ENCODE measurements around the gene ZDHHC12.

Gene ZDHHC12

GRCh38 chr9:128707446-128707845, 16.5 kb downstream of the ZDHHC12 start:
- Histone ChIP-seq H3K4me3 (ENCODE audit: severe bottlenecking) (no peak overlapping the region), H3K27me3 (ENCODE audit: insufficient read depth, poor library complexity, severe bottlenecking) (no peaks in the 10 kb centered on the region), H3K9me3 (ENCODE audit: severe bottlenecking) (no peaks in the 10 kb centered on the region), H3K27ac (ENCODE audit: poor library complexity, severe bottlenecking) (no peak overlapping the region), H3K36me3 (ENCODE audit: low read depth) (0 out of 2 replicates have a peak, but pooled peaks cover 4% of the 10 kb centered on the region), H3K4me1 (ENCODE audit: insufficient read depth, poor library complexity, severe bottlenecking) (no peaks in the 10 kb centered on the region)
- DNase-seq (ENCODE audit: low spot score) (no peak), ATAC-seq (ENCODE audit: low read depth) (no peak)
- TF ChIP-seq CTCF (IDR thresholded peaks at IDR 0.05; ENCODE audit: poor library complexity, severe bottlenecking): no peak

- H3K4me3 ChIP-seq (ENCODE audit: severe bottlenecking): no peak overlapping the region
- no peak for TF ChIP-seq CTCF (IDR thresholded peaks at IDR 0.05; ENCODE audit: poor library complexity, severe bottlenecking)
- ATAC-seq (ENCODE audit: low read depth) (no peak), DNase-seq (ENCODE audit: low spot score) (no peak)
- H3K36me3 ChIP-seq (ENCODE audit: low read depth): 0 out of 2 replicates have a peak, but pooled peaks cover 4% of the 10 kb centered on the region
- H3K9me3 ChIP-seq (ENCODE audit: severe bottlenecking): no peaks in the 10 kb centered on the region
- H3K27ac ChIP-seq (ENCODE audit: poor library complexity, severe bottlenecking): no peak overlapping the region
- H3K27me3 ChIP-seq (ENCODE audit: insufficient read depth, poor library complexity, severe bottlenecking): no peaks in the 10 kb centered on the region
- H3K4me1 ChIP-seq (ENCODE audit: insufficient read depth, poor library complexity, severe bottlenecking): no peaks in the 10 kb centered on the region
Observed at GRCh38 chr9:128706671-128707381, 17.1 kb downstream of the ZDHHC12 start.

GRCh38 chr9:128706045-128706444, 17.9 kb downstream of the ZDHHC12 start:
- 0 out of 2 replicates have a peak, but pooled peaks cover 4% of the 10 kb centered on the region for H3K36me3 ChIP-seq (ENCODE audit: low read depth)
- H3K9me3 ChIP-seq (ENCODE audit: severe bottlenecking): no peaks in the 10 kb centered on the region
- H3K4me1 ChIP-seq (ENCODE audit: insufficient read depth, poor library complexity, severe bottlenecking): no peaks in the 10 kb centered on the region
- DNase-seq (ENCODE audit: low spot score): no peak
- H3K27me3 ChIP-seq (ENCODE audit: insufficient read depth, poor library complexity, severe bottlenecking): no peaks in the 10 kb centered on the region
- TF ChIP-seq CTCF (IDR thresholded peaks at IDR 0.05; ENCODE audit: poor library complexity, severe bottlenecking): no peak
- H3K4me3 ChIP-seq (ENCODE audit: severe bottlenecking): no peak overlapping the region
- no peak for ATAC-seq (ENCODE audit: low read depth)
- H3K27ac ChIP-seq (ENCODE audit: poor library complexity, severe bottlenecking): no peak overlapping the region

- Histone ChIP-seq H3K27ac (ENCODE audit: poor library complexity, severe bottlenecking) (no peak overlapping the region), H3K27me3 (ENCODE audit: insufficient read depth, poor library complexity, severe bottlenecking) (no peaks in the 10 kb centered on the region), H3K4me1 (ENCODE audit: insufficient read depth, poor library complexity, severe bottlenecking) (no peaks in the 10 kb centered on the region), H3K4me3 (ENCODE audit: severe bottlenecking) (no peak overlapping the region), H3K9me3 (ENCODE audit: severe bottlenecking) (no peaks in the 10 kb centered on the region), H3K36me3 (ENCODE audit: low read depth) (0 out of 2 replicates have a peak, but pooled peaks cover 4% of the 10 kb centered on the region)
- ATAC-seq (ENCODE audit: low read depth) (no peak), DNase-seq (ENCODE audit: low spot score) (no peak)
- TF ChIP-seq CTCF (IDR thresholded peaks at IDR 0.05; ENCODE audit: poor library complexity, severe bottlenecking): no peak
Observed at GRCh38 chr9:128705051-128705965, 18.6 kb downstream of the ZDHHC12 start.

All from RWPE2 (cell line).